ENCODE measurements around the gene DCBLD1. TPM values are rescaled to one million over a fixed set of nuclear protein-coding genes. Genes with fewer than 3 reads are reported as not detected.

DCBLD1 gene
- total and polyA plus RNA-seq, 2 of the 13 experiments (the other 11 are each of a cell fraction or from before 2014, with no cell fraction given), result 23.2 to 41.5 TPM

- TF ChIP-seq RFXANK (CRISPR knock-in tag; IDR thresholded peaks at IDR 0.05) (peak; percentile 67; the same call in 1 of the 2 replicates), ZNF737 (CRISPR knock-in tag; IDR thresholded peaks at IDR 0.05; ENCODE audit: borderline replicate concordance) (no peak), ZNF235 (CRISPR knock-in tag; IDR thresholded peaks at IDR 0.05; ENCODE audit: borderline replicate concordance) (0 out of 2 replicates have a peak, but pooled peaks have one; percentile 24), SMARCC2 (IDR thresholded peaks at IDR 0.05) (0 out of 2 replicates have a peak, but pooled peaks have one; percentile 21), AHDC1 (CRISPR knock-in tag; IDR thresholded peaks at IDR 0.05; ENCODE audit: borderline replicate concordance) (peak; percentile 73; the same call in 1 of the 2 replicates), ZFP37 (CRISPR knock-in tag; IDR thresholded peaks at IDR 0.05; ENCODE audit: borderline replicate concordance) (no peak), SNAPC4 (CRISPR knock-in tag; IDR thresholded peaks at IDR 0.05) (no peak), POLR2A (IDR thresholded peaks at IDR 0.05; ENCODE audit: insufficient read depth in 1 of 2, low read depth in 2 of 2, low read length in 2 of 2) (no peak), CREM (IDR thresholded peaks at IDR 0.05) (peak; percentile 43; the same call in 1 of the 2 replicates), CREM (CRISPR knock-in tag; IDR thresholded peaks at IDR 0.05) (no peak), BRF2 (CRISPR knock-in tag; IDR thresholded peaks at IDR 0.05) (0 out of 2 replicates have a peak, but pooled peaks have one; percentile 59), ZMAT3 (CRISPR knock-in tag; conservative IDR thresholded peaks at IDR 0.05) (no peak), THAP8 (CRISPR knock-in tag; IDR thresholded peaks at IDR 0.05; ENCODE audit: borderline replicate concordance) (no peak), TBP (CRISPR knock-in tag; IDR thresholded peaks at IDR 0.05) (no peak), SPEN (CRISPR knock-in tag; IDR thresholded peaks at IDR 0.05; ENCODE audit: low read depth) (peak; percentile 55; the same call in 1 of the 2 replicates), CREB1 (IDR thresholded peaks at IDR 0.05) (no peak), CREB1 (CRISPR knock-in tag; IDR thresholded peaks at IDR 0.05) (no peak)
These were observed 4.3 kb upstream of the DCBLD1 start (continued) for GRCh38 chr6:117477988-117478852.
